ENCODE measurements around the gene ABHD11.
A peak's percentile ranks its signal among the peaks of the same experiment; 100 is the strongest.
"Not testable (repeated sequence)": the region's sequence is repeated elsewhere in the genome, so short reads cannot be mapped to it uniquely, and the experiment has no call there.

ABHD11 gene

GRCh38 chr7:73718905-73719805 is 19.4 kb downstream of the ABHD11 start, which contains the start of gene STX1A:
STX1A (minus strand) TSS chr7:73719669; CDS start chr7:73719631, 38 bp downstream.
- peak; percentile 56 to 72 (median 57) for DNase-seq

GRCh38 chr7:73718438-73718881 is 20.1 kb downstream of the ABHD11 start:
- no peak for DNase-seq

GRCh38 chr7:73717991-73718405 is 20.6 kb downstream of the ABHD11 start:
- peak in 4 of 5 experiments; percentile 59 to 83 (median 77) for DNase-seq

DNA sequence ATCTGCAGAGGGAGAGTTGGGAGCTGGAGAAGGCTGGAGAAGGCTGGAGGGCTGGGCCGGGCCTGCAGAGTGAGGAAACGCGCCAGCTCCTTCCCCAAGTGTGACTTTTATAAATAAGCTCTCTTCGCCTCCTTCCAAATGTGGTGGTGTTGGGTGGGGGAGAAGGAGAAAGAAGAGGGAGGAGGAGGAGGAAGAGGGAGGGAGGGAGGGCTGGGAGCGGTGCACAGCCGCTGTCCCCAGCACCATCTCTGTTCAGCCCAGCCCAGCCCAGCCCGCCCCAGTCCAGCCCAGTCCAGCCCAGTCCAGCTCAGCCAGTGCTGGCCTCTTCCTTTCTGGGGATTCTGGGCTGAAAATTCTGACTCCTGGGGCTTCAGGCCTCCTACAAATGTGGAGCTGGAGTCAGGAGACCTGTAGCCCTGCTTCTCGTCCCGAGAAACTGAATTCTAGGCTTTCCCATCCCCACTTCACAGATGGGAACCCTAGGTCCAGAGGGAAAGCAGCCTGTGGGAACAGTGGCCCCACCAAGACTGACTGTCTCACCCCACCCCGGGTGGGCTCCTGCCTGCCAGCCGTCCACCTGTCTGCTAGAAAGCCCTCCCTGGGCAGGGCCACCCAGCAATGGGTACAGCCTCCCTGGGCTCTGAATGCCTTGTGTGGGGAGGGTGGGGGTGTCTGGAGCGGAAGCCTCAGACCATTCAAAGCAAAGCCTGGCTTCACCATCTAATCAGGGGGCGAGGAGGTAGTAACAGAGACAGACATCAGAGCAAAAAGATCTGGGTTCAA is 21.4 kb downstream of the ABHD11 start:
- no peak for DNase-seq

- DNase-seq, result no peak
Measured at GRCh38 chr7:73716318-73716890, 22.2 kb downstream of the ABHD11 start.

GRCh38 chr7:73715648-73716317 is 22.8 kb downstream of the ABHD11 start:
- peak in 1 of 5 experiments; percentile 52 for DNase-seq

DNA sequence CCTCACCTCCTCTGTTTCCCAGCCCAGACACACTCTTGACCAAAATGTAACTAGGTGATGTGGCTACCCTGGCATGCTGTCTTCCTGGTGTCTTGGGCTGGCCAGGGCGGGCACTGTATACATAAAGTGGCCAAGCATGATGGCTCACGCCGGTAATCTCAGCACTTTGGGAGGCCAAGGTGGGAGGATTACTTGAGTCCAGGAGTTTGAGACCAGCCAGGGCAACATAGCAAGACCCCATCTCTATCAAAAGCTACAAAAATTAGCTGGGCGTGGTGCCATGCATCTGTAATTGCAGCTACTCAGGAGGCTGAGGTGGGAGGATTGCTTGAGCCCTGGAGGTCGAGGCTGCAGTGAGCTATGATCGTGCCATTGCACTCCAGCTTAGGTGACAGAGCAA is 25.3 kb downstream of the ABHD11 start:
- DNase-seq, result not testable (repeated sequence)

- no peak for DNase-seq
Measured at GRCh38 chr7:73712773-73713172, 25.8 kb downstream of the ABHD11 start.

DNA sequence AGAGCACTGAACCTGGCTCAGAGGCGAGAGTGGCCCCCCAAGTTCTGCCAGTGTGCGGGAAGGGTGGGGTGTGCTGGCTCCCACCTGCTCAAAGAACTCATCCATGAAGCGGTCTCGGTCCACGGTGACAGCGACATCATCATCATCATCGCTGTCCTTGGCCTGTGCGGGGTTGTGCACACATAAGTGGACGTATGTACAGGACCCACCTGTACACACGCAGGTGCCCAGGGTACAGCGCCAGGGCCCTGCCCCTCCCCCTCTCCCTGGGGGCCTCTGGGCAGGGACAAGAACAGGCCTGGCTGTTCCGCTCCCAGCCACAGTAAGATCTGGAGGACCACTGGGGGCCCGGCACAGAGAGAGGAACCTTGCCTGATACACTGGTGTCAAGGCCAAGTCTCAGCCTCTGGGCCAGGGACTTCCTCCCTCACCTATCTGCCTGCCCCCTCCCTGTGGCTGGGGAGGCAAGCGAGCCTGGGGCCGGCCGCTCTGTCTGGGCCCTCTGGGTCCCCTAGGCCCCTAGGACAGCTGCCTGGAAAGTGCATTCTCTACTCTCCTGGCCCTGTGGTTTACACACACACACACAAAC is 29.5 kb downstream of the ABHD11 start:
- no peak for DNase-seq

DNA sequence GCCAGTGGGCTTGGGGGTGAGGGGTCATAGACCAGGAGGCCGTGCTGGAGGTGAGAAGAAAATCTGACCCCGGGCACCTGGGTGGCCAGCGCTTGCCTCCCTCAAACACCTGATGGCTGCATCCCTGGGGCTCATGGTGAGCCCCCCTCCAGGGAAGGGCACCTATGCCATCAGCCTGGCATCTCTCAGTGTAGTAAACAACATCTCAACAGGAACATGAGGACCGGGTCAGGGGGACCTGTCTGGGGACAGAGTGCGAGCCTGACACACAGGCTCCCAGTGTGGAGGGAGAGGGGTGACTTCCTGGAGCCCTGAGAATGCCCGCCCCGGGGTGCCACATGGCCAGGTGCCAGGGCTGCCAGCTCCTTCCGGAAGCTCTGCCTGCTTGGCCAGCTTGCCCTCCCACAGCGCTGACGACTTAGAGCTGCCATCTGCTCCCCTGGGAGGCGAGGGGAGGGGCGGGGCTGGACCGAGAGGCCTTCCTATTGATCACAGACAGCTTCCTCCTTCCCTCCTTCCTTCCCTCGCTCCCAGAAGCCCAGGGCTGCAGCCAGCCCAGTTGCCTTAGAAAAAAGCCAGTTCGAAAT is 31.5 kb downstream of the ABHD11 start:
- peak in 1 of 5 experiments; percentile 42 for DNase-seq

DNA sequence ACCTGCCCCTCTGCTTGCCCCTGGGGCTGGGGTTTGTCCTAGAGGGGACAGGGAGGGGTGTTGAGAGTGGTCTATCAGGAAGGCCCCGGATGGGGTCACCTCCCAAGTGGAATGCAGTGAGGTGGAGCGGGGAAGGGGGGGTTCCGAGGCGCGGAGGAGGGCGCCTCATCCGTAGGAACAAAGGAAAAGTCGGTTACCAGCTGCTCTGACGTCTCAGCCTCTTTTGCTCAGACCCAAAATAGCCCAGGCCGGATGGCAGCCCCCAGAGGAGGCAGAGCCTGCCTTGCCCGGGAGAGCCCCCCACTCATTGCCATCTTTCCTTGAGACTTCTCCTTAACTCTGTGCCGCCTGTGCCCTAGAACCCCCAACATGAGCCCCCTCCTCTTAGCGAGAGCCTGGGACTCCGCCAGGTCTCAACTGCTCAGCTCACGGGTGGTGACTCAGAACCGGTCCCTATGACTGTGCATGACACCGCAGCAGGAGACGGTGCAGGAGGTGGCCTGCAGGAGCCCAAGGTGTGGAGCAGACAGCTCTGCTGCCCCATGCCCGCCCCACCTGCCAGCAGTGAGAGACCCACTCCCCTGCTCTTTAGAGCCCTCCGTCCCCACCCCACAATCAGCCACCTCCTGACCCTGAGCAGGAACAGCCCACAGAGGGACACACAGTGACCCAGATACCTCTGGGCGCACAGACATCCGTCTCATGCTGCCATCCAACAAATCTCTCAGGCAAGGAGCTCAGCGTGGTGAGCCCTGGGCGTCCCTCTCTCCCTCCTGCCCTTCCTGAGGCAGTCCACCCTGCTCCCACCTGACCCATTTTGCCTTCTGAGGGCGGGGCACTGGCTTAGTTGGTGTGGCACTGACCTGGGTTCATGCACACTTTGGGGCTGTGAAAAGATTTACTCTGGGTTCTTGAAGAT is 32.2 kb downstream of the ABHD11 start:
- peak in 1 of 5 experiments; percentile 29 for DNase-seq

- no peak for DNase-seq
Measured at GRCh38 chr7:73705551-73705920, 33.1 kb downstream of the ABHD11 start.

DNA sequence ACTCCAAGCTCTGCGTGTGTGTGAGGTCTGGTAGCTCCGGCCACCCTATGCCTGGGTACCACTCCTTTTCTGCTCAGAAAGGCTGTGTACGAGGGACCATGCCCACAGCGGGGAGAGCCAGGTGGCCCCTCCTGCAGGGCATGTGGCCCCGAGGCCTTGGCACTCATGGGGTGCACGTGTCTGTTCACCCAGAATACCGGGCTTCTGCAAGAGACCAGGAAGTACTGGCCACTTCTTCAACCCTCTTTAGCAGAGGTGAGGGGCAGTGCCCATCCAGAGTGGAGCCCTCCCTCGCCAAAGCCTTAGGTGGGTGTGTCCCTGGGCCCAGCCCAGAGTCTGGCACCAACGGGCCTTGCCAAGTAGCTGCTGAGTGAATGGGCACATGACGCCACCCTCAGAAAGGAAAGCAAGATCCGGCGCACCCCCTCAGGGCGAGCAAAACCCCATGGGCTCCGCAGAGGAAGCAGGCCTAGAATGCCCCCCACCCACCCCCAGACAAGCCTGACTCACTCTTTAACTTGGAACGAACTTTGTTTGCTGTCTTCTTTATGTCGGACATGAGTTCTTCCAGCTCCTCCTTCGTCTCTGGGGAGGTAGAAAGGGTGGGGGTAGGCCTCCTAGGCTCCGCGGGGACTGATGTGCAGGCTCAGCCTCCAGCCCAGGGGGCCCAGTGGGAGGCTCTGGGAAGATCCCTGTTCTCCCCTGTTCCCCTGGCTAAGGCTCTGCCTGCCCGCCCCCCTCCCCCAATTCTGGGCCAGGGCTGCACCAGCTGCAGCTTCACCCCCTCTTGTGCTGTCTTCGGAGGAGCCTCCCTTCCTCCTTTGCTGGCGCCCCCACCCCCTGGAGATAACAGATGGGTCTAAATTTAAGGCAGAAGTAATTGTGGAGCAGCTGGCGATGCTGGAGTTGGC is 33.7 kb downstream of the ABHD11 start:
- DNase-seq, result no peak

GRCh38 chr7:73703757-73704639 is 34.6 kb downstream of the ABHD11 start:
- DNase-seq, result peak in 1 of 5 experiments; percentile 35

DNA sequence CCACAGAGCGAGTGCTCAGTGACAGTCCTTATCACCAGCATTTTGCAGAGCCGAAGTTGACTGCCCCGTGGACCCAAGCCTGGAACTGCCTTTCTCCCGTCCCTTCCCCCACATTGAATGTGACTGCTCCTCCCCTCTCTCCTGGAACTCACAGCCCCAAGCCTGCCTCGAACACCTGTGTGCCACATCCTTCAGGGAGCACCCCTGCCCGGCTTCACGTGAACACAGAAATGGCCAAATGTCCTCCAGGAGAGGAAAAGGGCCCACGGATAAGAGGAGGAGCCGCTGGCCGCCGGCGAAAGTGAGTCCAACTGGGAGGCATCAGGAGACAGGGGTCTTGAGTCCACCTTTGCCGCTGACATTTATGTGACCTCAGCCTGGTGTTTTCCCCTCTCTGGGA is 35.4 kb downstream of the ABHD11 start:
- no peak for DNase-seq

DNA sequence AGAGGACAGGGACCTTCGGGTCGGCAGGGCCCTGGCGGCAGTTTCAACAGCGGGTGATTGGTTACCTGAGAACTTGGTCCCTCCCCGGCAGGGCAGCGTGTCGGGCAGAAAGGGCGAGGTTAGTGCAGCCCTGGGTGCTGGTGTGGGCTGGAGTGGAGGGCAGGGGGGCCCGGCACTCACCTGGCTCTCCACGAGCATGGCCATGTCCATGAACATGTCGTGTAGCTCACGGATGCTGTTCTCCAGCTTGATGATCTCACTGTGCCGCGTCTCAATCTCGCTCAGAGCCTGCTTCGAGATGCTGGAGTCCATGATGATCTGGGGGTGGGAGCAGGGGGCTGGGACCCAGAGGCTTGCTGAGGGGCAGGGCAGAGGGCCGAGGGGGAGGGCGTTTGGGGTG is 35.9 kb downstream of the ABHD11 start:
- no peak for DNase-seq

DNA sequence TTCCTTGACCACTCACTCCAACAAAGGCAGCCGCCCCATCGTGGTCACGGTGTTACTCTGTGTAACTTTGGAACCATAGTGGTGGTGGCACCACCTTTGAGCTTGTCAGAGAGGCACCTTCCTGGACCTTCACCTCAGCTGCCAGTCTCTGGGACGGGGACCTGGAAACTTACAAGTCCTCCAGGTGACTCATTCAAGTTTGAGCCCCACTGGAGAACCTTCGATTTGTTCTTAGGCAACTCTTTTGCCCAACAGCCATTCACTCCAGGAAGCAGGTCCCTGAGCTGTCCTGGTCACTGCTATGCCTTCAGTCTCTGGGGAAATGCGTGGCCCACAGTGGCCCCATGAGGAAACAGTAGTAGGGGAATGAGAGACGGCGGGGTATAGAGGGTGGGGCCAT is 36.4 kb downstream of the ABHD11 start:
- no peak for DNase-seq

DNA sequence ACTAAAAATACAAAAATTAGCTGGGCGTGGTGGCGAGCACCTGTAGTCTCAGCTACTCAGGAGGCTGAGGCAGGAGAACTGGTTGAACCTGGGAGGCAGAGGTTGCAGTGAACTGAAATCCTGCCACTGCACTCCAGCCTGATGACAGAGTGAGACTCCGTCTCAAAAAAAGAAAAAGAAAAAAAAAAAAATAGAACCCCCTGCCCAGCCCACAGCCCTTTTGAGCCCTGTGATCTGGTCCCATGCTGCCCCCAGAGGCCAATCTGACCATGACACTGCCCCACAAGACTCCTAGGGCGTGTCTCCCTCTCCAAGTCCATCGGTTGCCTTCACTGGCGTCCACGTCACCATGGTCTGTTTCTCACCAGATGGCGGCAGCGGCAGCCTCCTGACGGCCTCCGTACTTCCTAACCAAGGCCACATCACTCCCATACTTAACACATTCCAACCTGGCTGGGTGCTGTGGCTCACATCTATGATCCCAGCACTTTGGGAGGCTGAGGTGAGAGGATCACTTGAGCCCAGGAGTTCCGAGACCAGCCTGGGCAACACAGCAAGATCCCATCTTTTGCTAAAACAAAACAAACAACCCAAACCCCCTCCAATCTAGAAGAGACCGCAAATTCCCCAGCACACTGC is 37.1 kb downstream of the ABHD11 start:
- DNase-seq, result no peak

All from T-helper 2 cell (primary cell).